ENCODE measurements around the gene FANCI.
A peak's percentile ranks its signal among the peaks of the same experiment; 100 is the strongest.

Gene FANCI

GRCh38 chr15:89308236-89308635, 64.5 kb downstream of the FANCI start:
- DNase-seq: peak; percentile 54

GRCh38 chr15:89309993-89310392, 66.2 kb downstream of the FANCI start:
- no peak for DNase-seq

- no peak for DNase-seq
Measured at GRCh38 chr15:89315375-89315929, 71.7 kb downstream of the FANCI start.

GRCh38 chr15:89316504-89316903, 72.7 kb downstream of the FANCI start:
- no peak for DNase-seq

GRCh38 chr15:89317186-89317720, 73.5 kb downstream of the FANCI start:
- peak; percentile 58 for DNase-seq

GRCh38 chr15:89319678-89320077, 75.9 kb downstream of the FANCI start:
- no peak for DNase-seq

- no peak for DNase-seq
Measured at GRCh38 chr15:89320200-89320599, 76.4 kb downstream of the FANCI start.

GRCh38 chr15:89321521-89322410, 78.0 kb downstream of the FANCI start:
- DNase-seq: no peak

- no peak for DNase-seq
Measured at GRCh38 chr15:89322822-89323221, 79.0 kb downstream of the FANCI start.

- no peak for DNase-seq
Measured at GRCh38 chr15:89323825-89324224, 80.0 kb downstream of the FANCI start.

GRCh38 chr15:89325039-89325803, 81.4 kb downstream of the FANCI start:
- DNase-seq: no peak

GRCh38 chr15:89326316-89326715, 82.5 kb downstream of the FANCI start:
- no peak for DNase-seq

- no peak for DNase-seq
Measured at GRCh38 chr15:89327113-89327512, 83.3 kb downstream of the FANCI start.

GRCh38 chr15:89328398-89329254, 84.8 kb downstream of the FANCI start:
- DNase-seq: no peak

GRCh38 chr15:89329329-89330084, 85.7 kb downstream of the FANCI start:
- DNase-seq: no peak

- no peak for DNase-seq
Measured at GRCh38 chr15:89330119-89330518, 86.3 kb downstream of the FANCI start.

GRCh38 chr15:89330881-89331595, 87.3 kb downstream of the FANCI start:
- no peak for DNase-seq

- DNase-seq: peak; percentile 20
Measured at GRCh38 chr15:89332446-89332845, 88.7 kb downstream of the FANCI start.

- no peak for DNase-seq
Measured at GRCh38 chr15:89333011-89333860, 89.5 kb downstream of the FANCI start.

GRCh38 chr15:89333959-89334509, 90.3 kb downstream of the FANCI start:
- DNase-seq: no peak

Measured in suppressor macrophage treated with lipopolysaccharide for 4 hours (primary cell).